BJ (cell line): ENCODE results near the gene SLIT3. TPM values are rescaled to one million over a fixed set of nuclear protein-coding genes. Genes with fewer than 3 reads are reported as not detected.
A peak's percentile ranks its signal among the peaks of the same experiment; 100 is the strongest.

Source experiments
- CTCF ChIA-PET: fragments of 350-600 bp; formaldehyde crosslinking; extraction: SDS; loops from one replicate; lab custom pipeline; 2021; ENCODE audit warnings: antibody characterized with exemption, inconsistent platforms; lab: Yijun Ruan, JAX
- POLR2A ChIA-PET: fragments of 300-600 bp; sonication (Branson Sonifier 250); formaldehyde crosslinking; extraction: SDS; loops from one replicate; lab custom pipeline; 2021; ENCODE audit warnings: antibody characterized with exemption; lab: Charles Lee
- DNase-seq: peaks from one replicate; pipeline ENCODE4 v3.0.0-alpha.2; 2011; ENCODE audit warnings: low read depth
- H3K27me3 ChIP-seq: 2 replicates; pipeline ENCODE4 v1.6.0; 2011; ENCODE audit warnings: low read length; ENCODE audit not compliant: control insufficient read depth, insufficient read depth
- H3K36me3 ChIP-seq: 2 replicates; pipeline ENCODE4 v1.5.1; 2011; ENCODE audit warnings: low read length; ENCODE audit not compliant: control insufficient read depth, insufficient read depth
- H3K4me3 ChIP-seq: 2 replicates; pipeline ENCODE4 v1.5.1; 2011; ENCODE audit warnings: low read depth, mild to moderate bottlenecking, control low read depth, low read length
- polyA plus RNA-seq: library from polyadenylated mRNA; depleted of rRNA; stranded (reverse); fragments of >200 nt; gene quantifications from 2 replicates; pipeline ENCODE4 v1.2.3, GENCODE V29; 2011
- small RNA-seq: library from RNA; depleted of rRNA; stranded (forward); fragments of <200 nt; gene quantifications from one replicate; pipeline ENCODE3, GENCODE V24; 2012; ENCODE audit warnings: low replicate concordance, low read depth; ENCODE audit not compliant: insufficient read length
- TF ChIP-seq, protein P1 (sequence below): IDR thresholded peaks from 2 replicates; pipeline ENCODE4 v1.5.1; 2011; ENCODE audit warnings: low read depth, mild to moderate bottlenecking, control low read depth, inconsistent platforms, low read length, moderate library complexity; ENCODE audit not compliant: insufficient read depth

The SLIT3 gene
- polyA plus RNA-seq, 1 experiment = 26.8 TPM

DNA sequence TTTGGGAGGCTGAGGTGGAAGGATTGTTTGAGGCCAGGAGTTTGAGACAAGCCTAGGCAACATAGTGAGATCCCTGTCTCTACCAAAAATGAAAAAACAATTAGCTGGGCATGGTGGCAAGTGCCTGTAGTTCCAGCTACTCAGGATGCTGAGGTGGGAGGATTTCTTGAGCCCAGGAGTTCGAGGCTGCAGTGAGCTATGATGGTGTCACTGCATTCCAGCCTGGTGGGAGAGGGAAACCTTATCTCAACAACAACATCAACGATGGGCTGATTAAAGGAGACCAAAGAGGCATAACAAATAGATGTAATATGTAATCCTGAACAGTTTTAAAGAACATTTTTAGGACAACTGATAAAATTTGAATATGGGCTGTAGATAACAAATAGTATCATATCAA, 687.5 kb downstream of the SLIT3 start:
- TF ChIP-seq, protein P1, sequence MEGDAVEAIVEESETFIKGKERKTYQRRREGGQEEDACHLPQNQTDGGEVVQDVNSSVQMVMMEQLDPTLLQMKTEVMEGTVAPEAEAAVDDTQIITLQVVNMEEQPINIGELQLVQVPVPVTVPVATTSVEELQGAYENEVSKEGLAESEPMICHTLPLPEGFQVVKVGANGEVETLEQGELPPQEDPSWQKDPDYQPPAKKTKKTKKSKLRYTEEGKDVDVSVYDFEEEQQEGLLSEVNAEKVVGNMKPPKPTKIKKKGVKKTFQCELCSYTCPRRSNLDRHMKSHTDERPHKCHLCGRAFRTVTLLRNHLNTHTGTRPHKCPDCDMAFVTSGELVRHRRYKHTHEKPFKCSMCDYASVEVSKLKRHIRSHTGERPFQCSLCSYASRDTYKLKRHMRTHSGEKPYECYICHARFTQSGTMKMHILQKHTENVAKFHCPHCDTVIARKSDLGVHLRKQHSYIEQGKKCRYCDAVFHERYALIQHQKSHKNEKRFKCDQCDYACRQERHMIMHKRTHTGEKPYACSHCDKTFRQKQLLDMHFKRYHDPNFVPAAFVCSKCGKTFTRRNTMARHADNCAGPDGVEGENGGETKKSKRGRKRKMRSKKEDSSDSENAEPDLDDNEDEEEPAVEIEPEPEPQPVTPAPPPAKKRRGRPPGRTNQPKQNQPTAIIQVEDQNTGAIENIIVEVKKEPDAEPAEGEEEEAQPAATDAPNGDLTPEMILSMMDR = no peak
- ChIA-PET CTCF (no interaction called here), POLR2A (no interaction called here)
- Histone ChIP-seq H3K36me3 (no peaks in the 10 kb centered on the region), H3K27me3 (no peaks in the 10 kb centered on the region), H3K4me3 (no peak overlapping the region)
- no peak for DNase-seq

DNA sequence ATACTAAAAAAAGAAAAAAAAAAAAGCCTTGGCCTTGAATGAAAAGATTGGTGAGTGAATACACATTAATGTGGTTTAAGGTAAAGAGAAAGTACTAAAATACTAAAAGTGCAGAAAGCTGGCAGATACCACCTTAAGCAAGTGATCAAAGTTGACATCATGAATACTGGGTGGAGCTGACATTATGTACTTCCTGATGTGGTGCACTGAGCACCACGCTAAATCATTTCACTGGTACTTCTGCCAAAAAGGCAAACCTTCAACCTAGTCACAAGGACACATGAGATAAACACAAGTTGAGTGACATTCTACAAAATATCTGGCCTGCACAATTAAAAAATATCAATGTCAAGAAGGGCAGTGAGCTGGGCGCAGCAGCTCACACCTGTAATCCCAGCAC, 687.9 kb downstream of the SLIT3 start:
- Histone ChIP-seq H3K36me3 (no peaks in the 10 kb centered on the region), H3K27me3 (no peaks in the 10 kb centered on the region), H3K4me3 (no peak overlapping the region)
- POLR2A ChIA-PET = no interaction called here
- no peak for DNase-seq
- TF ChIP-seq, protein P1 = no peak
- CTCF ChIA-PET = no interaction called here

DNA sequence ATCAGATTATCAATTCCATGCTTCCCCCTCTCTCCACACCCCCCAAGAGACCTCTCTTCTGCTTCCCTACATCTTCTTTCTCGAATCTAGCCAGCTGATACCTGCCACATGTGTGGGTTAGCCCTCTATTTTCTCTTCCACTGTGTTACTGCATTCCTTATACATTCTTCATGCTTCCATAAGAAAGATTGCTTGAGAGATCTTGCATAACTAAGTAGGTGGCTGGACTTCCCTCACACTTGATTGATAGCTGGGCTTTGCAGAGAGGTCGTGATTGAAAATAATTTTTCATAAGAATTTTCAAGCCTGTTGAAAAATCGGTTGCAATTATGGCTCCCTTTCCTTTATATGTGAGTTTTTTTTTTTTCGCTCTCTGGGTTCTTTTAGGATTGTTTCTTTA, 688.8 kb downstream of the SLIT3 start:
- POLR2A ChIA-PET = no interaction called here
- no peak overlapping the region for H3K4me3 ChIP-seq
- DNase-seq = no peak
- H3K27me3 ChIP-seq = no peaks in the 10 kb centered on the region
- TF ChIP-seq, protein P1 = no peak
- H3K36me3 ChIP-seq = no peaks in the 10 kb centered on the region
- CTCF ChIA-PET = interaction anchor here (0.6 to 0.8 kb wide), 2 partner anchors 404 to 760 kb away, joined by 3 read pairs; no protein-coding TSS in a partner anchor

Small RNA genes lying within 50 kb of the gene (small RNA-seq; reads per million reads assigned to genes)
- 4.4 reads per million, percentile 57 among the genes with 10 or more reads in this experiment for gene MIR218-2
- 5.9 reads per million, percentile 66 among the genes with 10 or more reads in this experiment for gene MIR585
- gene RF00019 = not detected
